Cardiac fibroblast (primary cell): ENCODE data around the gene USP34.

Experiments used
- DNase-seq, 2 donors: peaks; one replicate each; pipeline versions ENCODE4 v3.0.0 to v3.0.0-alpha.2; 2010; ENCODE audit warnings: low read depth in 2 of 2
- H3K4me3 ChIP-seq, 2 donors: replicated peaks in 1 of 2; 1 replicate in 1 of 2; 2 replicates in 1 of 2; pipeline ENCODE4 v1.5.1; 2011; ENCODE audit warnings: low read depth in 2 of 2, low read length in 2 of 2, mild to moderate bottlenecking in 2 of 2, moderate library complexity in 1 of 2
- TF ChIP-seq, protein P1 (sequence below): IDR thresholded peaks from one replicate; pipeline ENCODE4 v1.5.1; 2011; ENCODE audit warnings: low read depth, mild to moderate bottlenecking, low read length, inconsistent platforms

Gene USP34

DNA sequence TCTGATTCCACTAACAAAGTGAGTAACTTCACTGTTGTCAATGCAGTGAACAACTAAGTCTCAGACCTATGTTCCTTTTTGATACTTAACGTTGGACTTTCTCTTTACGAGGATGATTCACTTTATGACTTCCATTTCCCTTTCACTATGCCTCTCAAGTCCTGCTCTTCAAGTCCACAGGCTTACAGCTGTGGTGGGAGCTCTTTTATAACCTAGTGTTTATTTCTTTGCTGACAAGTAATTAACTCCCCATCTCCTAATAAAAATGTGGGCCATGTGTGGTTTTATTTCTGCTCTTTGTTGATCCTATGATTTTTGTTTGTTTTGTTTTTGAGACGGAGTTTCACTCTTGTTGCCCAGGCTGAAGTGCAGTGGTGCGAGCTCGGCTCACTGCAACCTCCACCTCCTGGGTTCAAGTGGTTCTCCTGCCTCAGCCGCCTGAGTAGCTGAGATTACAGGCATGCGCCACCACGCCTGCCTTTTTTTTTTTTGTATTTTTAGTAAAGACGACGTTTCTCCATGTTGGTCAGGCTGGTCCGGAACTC, 142.1 kb downstream of the USP34 start:
- TF ChIP-seq, protein P1, sequence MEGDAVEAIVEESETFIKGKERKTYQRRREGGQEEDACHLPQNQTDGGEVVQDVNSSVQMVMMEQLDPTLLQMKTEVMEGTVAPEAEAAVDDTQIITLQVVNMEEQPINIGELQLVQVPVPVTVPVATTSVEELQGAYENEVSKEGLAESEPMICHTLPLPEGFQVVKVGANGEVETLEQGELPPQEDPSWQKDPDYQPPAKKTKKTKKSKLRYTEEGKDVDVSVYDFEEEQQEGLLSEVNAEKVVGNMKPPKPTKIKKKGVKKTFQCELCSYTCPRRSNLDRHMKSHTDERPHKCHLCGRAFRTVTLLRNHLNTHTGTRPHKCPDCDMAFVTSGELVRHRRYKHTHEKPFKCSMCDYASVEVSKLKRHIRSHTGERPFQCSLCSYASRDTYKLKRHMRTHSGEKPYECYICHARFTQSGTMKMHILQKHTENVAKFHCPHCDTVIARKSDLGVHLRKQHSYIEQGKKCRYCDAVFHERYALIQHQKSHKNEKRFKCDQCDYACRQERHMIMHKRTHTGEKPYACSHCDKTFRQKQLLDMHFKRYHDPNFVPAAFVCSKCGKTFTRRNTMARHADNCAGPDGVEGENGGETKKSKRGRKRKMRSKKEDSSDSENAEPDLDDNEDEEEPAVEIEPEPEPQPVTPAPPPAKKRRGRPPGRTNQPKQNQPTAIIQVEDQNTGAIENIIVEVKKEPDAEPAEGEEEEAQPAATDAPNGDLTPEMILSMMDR = no peak
- H3K4me3 ChIP-seq = no peak overlapping the region
- DNase-seq = no peak

DNA sequence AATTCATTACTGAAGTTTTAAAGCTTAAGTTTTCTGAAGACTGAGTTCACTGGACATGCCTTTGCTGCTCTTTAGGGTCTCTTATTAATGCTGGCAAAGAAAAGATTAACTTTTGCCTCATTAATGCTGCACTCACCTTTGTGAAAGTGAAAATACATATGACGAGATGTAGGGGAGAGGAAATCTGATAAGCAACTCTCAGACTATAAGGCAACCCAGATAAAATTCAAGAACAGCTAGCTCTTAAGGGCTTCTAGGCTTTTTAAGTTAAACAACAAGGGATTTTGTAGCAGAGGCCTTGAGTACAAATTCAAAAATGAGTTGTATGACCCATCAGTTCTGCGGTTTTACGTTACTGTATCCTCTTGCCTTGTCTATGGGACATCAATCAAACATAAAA, 143.7 kb downstream of the USP34 start:
- no peak overlapping the region for H3K4me3 ChIP-seq
- TF ChIP-seq, protein P1 = no peak
- no peak for DNase-seq

DNA sequence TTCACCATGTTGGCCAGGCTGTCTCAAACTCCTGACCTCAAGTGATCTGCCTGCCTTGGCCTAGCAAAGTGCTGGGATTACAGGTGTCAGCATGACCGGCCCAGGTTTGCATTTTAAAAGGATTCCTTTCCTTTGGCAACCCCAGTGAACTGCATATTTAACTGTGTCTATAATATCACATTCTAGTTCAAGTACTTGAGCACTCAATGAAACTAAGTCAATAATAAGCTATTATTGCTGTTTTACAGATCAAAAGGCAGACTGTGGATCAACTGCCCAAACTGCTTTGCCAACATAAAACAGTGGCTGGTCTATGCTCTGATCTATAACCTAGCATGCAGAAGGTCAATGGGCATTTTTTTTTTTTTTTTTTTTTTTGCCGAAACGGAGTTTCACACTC, 144.5 kb downstream of the USP34 start:
- no peak overlapping the region for H3K4me3 ChIP-seq
- DNase-seq = no peak
- TF ChIP-seq, protein P1 = no peak

DNA sequence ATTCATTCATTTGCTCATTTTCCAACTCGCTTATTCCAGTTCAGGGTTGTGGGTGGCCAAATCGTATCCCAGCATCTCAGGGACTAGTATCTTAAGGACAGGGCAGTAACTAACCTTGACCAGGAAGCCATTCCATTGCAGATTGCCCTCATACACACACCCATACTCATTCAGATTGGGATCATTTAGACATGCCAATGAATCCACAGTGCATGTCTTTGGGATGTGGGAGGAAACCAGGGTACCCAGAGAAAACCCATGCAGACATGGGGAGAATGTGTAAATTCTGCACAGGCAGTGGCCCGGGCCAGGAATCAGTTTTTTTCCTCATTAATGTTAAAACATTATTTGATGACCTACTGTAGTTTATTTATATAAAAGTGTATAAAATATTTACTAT, 150.7 kb downstream of the USP34 start:
- DNase-seq = no peak
- TF ChIP-seq, protein P1 = no peak
- no peak overlapping the region for H3K4me3 ChIP-seq

DNA sequence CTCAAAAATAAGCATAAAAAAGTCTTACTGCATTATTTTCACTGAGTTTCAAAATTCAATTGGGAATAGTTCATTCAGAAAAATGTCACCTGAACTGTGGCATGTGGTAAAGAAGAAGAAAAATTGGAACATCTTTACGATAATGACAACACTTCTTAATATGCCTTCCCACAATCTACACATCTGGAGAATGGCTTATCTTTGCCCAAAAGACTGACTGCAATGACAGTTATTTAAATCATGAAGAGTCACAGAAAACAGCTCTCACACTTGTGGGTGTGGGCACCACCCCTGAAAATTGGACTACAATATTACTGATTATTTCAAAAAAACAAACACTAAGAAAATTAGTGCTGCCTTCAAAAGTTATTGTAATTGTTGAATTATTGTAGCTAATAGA, 152.3 kb downstream of the USP34 start:
- DNase-seq = no peak
- TF ChIP-seq, protein P1 = no peak
- no peak overlapping the region for H3K4me3 ChIP-seq

DNA sequence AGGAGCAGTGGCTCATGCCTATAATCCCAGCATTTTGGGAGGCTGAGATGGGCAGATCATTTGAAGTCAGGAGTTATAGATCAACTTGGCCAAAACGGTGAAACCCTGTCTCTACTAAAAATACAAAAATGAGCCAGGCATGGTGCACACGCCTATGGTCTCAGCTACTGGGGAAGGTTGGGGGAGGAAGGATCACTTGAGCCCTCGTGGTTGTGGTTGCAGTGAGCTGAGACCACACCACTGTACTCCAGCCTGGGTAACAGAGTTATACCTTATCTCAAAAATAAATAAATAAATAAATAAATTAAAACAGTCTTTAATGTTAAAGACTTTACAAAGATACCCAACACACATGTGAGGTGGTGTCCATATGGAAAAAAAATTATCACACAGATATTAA, 174.9 kb downstream of the USP34 start:
- no peak overlapping the region for H3K4me3 ChIP-seq
- TF ChIP-seq, protein P1 = no peak
- DNase-seq = no peak
